Hepatocyte (in vitro differentiated cells): Measurements from ENCODE around the gene GPBAR1. TPM values are rescaled to one million over a fixed set of nuclear protein-coding genes. Genes with fewer than 3 reads are reported as not detected.

Experiments used
- DNase-seq: peaks from one replicate; pipeline ENCODE4 v3.0.0-alpha.2; 2016; ENCODE audit warnings: low spot score
- H2AFZ ChIP-seq: fragments of 200-600 bp; sonication (generic); 2 replicates; pipeline ENCODE4 v1.6.0; 2016; ENCODE audit warnings: antibody characterized with exemption, mild to moderate bottlenecking
- H3K27ac ChIP-seq: fragments of 200-600 bp; sonication (generic); 2 replicates; pipeline ENCODE4 v1.5.1; 2016; ENCODE audit warnings: mild to moderate bottlenecking
- H3K27me3 ChIP-seq: fragments of 200-600 bp; sonication (generic); 2 replicates; pipeline ENCODE4 v1.6.1; 2016
- H3K36me3 ChIP-seq: fragments of 200-600 bp; sonication (generic); replicated peaks from 2 replicates; pipeline ENCODE4 v1.5.1; 2016; ENCODE audit warnings: low read depth; ENCODE audit not compliant: insufficient read depth
- H3K4me1 ChIP-seq: fragments of 200-600 bp; sonication (generic); 2 replicates; pipeline ENCODE4 v1.5.1; 2016; ENCODE audit warnings: mild to moderate bottlenecking, moderate library complexity; ENCODE audit not compliant: insufficient read depth
- H3K4me2 ChIP-seq: fragments of 200-600 bp; sonication (generic); 2 replicates; pipeline ENCODE4 v1.6.0; 2016
- H3K4me3 ChIP-seq: fragments of 200-600 bp; sonication (generic); 2 replicates; pipeline ENCODE4 v1.5.1; 2016; ENCODE audit warnings: mild to moderate bottlenecking
- H3K79me2 ChIP-seq: fragments of 200-600 bp; sonication (generic); 2 replicates; pipeline ENCODE4 v1.6.0; 2017; ENCODE audit warnings: mild to moderate bottlenecking
- H3K9me2 ChIP-seq: fragments of 200-600 bp; sonication (generic); replicated peaks from 2 replicates; pipeline ENCODE4 v1.6.0; 2017; ENCODE audit warnings: mild to moderate bottlenecking; ENCODE audit not compliant: insufficient read depth
- H3K9me3 ChIP-seq: fragments of 200-600 bp; sonication (generic); 2 replicates; pipeline ENCODE4 v1.5.1; 2016; ENCODE audit warnings: low read depth, mild to moderate bottlenecking
- H4K20me1 ChIP-seq: fragments of 200-600 bp; sonication (generic); 2 replicates; pipeline ENCODE4 v1.6.0; 2016; ENCODE audit warnings: mild to moderate bottlenecking; ENCODE audit not compliant: insufficient read depth, poor library complexity, severe bottlenecking
- EZH2 ChIP-seq: fragments of 200-600 bp; sonication (generic); IDR thresholded peaks from 2 replicates; pipeline ENCODE4 v1.6.1; 2016; ENCODE audit warnings: antibody characterized with exemption, mild to moderate bottlenecking, borderline replicate concordance
- EZH2phosphoT487 ChIP-seq: fragments of 200-600 bp; sonication (generic); IDR thresholded peaks from one replicate; pipeline ENCODE4 v1.6.1; 2018; ENCODE audit warnings: antibody characterized with exemption, mild to moderate bottlenecking, low read depth, moderate library complexity; ENCODE audit not compliant: unreplicated experiment, severe bottlenecking
- WGBS: methylation state at CpG from one replicate; pipeline ENCODE4 v1.1.6; 2016; ENCODE audit warnings: low lambda C conversion rate; ENCODE audit errors: missing lambda C conversion rate; 5-methylcytosine and 5-hydroxymethylcytosine counted together
- polyA plus RNA-seq: library from polyadenylated mRNA; unstranded; fragments of >200 nt; fragmentation: Nextera tagmentation; extraction: Ambion mirVana; gene quantifications from 2 replicates; pipeline ENCODE4 v1.2.1, GENCODE V29; 2016
- total RNA-seq: library from RNA; depleted of rRNA; stranded (reverse); fragments of >200 nt; gene quantifications from 2 replicates; pipeline ENCODE4 v1.2.3, GENCODE V29; 2014
- TF ChIP-seq, protein P1 (sequence below): fragments of 200-600 bp; sonication (generic); IDR thresholded peaks from 2 replicates; pipeline ENCODE4 v1.5.1; 2016; ENCODE audit warnings: antibody characterized with exemption, mild to moderate bottlenecking; ENCODE audit not compliant: poor library complexity

Gene GPBAR1
- total and polyA plus RNA-seq, 2 experiments from 2014 or later, result 6.1 to 23.4 TPM

DNA sequence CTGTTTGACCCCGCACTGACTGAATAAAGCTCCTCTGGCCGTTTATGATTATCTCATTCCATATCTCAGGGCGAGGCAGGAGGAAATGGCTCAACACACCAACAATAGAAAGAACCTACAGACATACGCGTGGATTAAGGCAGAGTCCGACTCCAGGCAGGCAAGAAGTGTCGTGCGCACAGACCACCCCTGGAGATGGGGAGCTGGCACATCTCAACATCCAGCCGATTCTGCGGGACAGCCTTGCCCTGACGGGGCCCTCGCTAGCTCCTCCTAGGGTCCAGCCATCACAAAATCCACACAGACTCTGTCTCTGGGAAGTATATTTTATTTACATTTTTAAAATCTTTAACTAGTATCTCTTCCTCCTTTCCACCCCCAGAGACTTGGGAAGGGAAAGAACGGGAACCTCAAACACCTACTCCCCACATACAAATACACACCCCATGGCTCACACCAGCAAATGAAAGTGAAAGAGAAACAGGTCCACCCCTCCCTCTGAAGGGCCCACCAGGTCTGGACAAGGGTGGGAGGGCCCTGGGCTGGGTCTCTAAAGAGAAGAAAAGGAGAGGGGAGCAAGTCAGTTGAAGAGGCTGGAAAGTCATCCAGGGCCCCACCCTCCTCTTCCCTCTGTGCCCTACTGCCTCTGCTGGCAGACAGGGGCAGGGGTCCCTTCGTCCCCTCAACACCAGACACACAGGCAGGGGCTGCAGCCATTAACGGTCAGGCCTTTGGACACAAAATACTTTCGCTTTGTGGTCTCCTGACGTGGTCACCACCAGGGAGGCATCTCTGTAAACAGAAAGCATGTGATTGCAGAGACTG lies 3.2 kb downstream of the GPBAR1 start:
- Histone ChIP-seq H3K9me2 (no peaks in the 10 kb centered on the region), H3K9me3 (no peaks in the 10 kb centered on the region), H3K36me3 (no peaks in the 10 kb centered on the region), H2AFZ (no peak overlapping the region), H4K20me1 (peaks cover 2% of the 10 kb centered on the region), H3K4me3 (no peak overlapping the region), H3K27ac (peak overlapping the region; percentile 92), H3K4me2 (peak overlapping the region; percentile 68), H3K27me3 (no peaks in the 10 kb centered on the region), H3K79me2 (peaks cover 25% of the 10 kb centered on the region), H3K4me1 (peaks cover 48% of the 10 kb centered on the region)
- TF ChIP-seq EZH2phosphoT487 (no peak), EZH2 (no peak)
- TF ChIP-seq, protein P1, sequence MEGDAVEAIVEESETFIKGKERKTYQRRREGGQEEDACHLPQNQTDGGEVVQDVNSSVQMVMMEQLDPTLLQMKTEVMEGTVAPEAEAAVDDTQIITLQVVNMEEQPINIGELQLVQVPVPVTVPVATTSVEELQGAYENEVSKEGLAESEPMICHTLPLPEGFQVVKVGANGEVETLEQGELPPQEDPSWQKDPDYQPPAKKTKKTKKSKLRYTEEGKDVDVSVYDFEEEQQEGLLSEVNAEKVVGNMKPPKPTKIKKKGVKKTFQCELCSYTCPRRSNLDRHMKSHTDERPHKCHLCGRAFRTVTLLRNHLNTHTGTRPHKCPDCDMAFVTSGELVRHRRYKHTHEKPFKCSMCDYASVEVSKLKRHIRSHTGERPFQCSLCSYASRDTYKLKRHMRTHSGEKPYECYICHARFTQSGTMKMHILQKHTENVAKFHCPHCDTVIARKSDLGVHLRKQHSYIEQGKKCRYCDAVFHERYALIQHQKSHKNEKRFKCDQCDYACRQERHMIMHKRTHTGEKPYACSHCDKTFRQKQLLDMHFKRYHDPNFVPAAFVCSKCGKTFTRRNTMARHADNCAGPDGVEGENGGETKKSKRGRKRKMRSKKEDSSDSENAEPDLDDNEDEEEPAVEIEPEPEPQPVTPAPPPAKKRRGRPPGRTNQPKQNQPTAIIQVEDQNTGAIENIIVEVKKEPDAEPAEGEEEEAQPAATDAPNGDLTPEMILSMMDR, result no peak
- 69% methylated on average over 17 of the region's 17 CpGs for WGBS
- DNase-seq, result peak; percentile 42

GRCh38 chr2:218264773-218265561 lies 4.2 kb downstream of the GPBAR1 start:
- WGBS, result 73% methylated on average over 19 of the region's 22 CpGs
- no peaks in the 10 kb centered on the region for H3K36me3 ChIP-seq
- no peaks in the 10 kb centered on the region for H3K9me3 ChIP-seq
- TF ChIP-seq EZH2 (no peak), EZH2phosphoT487 (no peak)
- TF ChIP-seq, protein P1, result no peak
- no peak overlapping the region for H3K4me3 ChIP-seq
- peak overlapping the region; percentile 92 for H3K27ac ChIP-seq
- H3K4me2 ChIP-seq, result peak overlapping the region; percentile 68
- H3K4me1 ChIP-seq, result peaks cover 48% of the 10 kb centered on the region
- H3K9me2 ChIP-seq, result no peaks in the 10 kb centered on the region
- H2AFZ ChIP-seq, result no peak overlapping the region
- H3K27me3 ChIP-seq, result no peaks in the 10 kb centered on the region
- H3K79me2 ChIP-seq, result peaks cover 31% of the 10 kb centered on the region
- DNase-seq, result peak; percentile 77
- H4K20me1 ChIP-seq, result peaks cover 7% of the 10 kb centered on the region

DNA sequence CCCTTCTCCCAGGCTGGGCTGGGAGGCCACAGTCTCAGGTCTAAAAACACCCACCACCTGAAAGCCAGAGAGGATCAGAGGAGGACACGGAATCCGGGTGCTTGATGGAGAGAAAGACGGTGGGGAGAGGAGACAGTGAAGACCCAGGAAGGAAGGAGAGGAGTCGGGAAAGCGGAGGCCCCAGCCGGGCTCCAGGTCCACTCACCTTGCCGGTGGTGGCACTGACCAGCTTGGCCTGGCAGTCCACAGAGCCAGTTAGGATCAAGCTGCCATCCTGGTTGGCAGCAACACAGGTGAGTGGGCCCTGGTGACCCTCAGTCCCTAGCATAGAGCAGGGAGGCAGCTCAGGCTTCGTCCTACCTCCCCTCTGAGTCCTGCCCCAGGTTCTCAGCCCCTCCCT lies 4.8 kb downstream of the GPBAR1 start:
- Histone ChIP-seq H3K4me1 (peaks cover 42% of the 10 kb centered on the region), H3K79me2 (peaks cover 32% of the 10 kb centered on the region), H3K4me2 (no peak overlapping the region), H2AFZ (no peak overlapping the region), H3K27ac (peak overlapping the region; percentile 92), H3K27me3 (no peaks in the 10 kb centered on the region), H3K9me3 (no peaks in the 10 kb centered on the region), H3K4me3 (no peak overlapping the region), H3K36me3 (no peaks in the 10 kb centered on the region), H4K20me1 (peaks cover 7% of the 10 kb centered on the region), H3K9me2 (no peaks in the 10 kb centered on the region)
- DNase-seq, result no peak
- no peak for TF ChIP-seq EZH2
- no peak for TF ChIP-seq EZH2phosphoT487
- TF ChIP-seq, protein P1, result no peak
- WGBS, result 98% methylated on average over 8 of the region's 8 CpGs
